Loucy (cell line): ENCODE data around the gene IWS1.

Experiments
- H2AFZ ChIP-seq: fragments of 200-600 bp; sonication (generic); 2 replicates; pipeline ENCODE4 v1.6.0; 2016; ENCODE audit warnings: antibody characterized with exemption, mild to moderate bottlenecking, low read length, moderate library complexity
- H3F3A ChIP-seq: fragments of 200-600 bp; 2 replicates; pipeline ENCODE4 v1.6.0; 2016; ENCODE audit warnings: antibody characterized with exemption, low read depth, mild to moderate bottlenecking
- H3K27me3 ChIP-seq: fragments of 200-600 bp; sonication (generic); 2 replicates; pipeline ENCODE4 v1.6.1; 2014; ENCODE audit warnings: low read length, mild to moderate bottlenecking; ENCODE audit not compliant: insufficient read depth, poor library complexity, severe bottlenecking
- H3K36me3 ChIP-seq: fragments of 200-600 bp; sonication (generic); 2 replicates; pipeline ENCODE4 v1.6.1; 2016; ENCODE audit warnings: low read length; ENCODE audit not compliant: insufficient read depth
- H3K4me1 ChIP-seq: fragments of 200-600 bp; sonication (generic); 2 replicates; pipeline ENCODE4 v1.5.1; 2014; ENCODE audit warnings: low read length, mild to moderate bottlenecking; ENCODE audit not compliant: insufficient read depth, poor library complexity, severe bottlenecking
- H3K4me2 ChIP-seq: fragments of 200-600 bp; sonication (generic); 2 replicates; pipeline ENCODE4 v1.6.0; 2014; ENCODE audit warnings: antibody characterized with exemption, low read length, low read depth, mild to moderate bottlenecking; ENCODE audit not compliant: poor library complexity, severe bottlenecking
- H3K4me3 ChIP-seq: fragments of 200-600 bp; sonication (generic); 2 replicates; pipeline ENCODE4 v1.5.1; 2014; ENCODE audit warnings: low read length, mild to moderate bottlenecking, mixed read lengths; ENCODE audit not compliant: poor library complexity, severe bottlenecking
- H3K79me2 ChIP-seq: fragments of 200-600 bp; sonication (generic); 2 replicates; pipeline ENCODE4 v1.6.1; 2014; ENCODE audit warnings: low read length; ENCODE audit not compliant: insufficient read depth
- H3K9ac ChIP-seq: fragments of 200-600 bp; sonication (generic); 2 replicates; pipeline ENCODE4 v1.6.0; 2014; ENCODE audit warnings: mild to moderate bottlenecking, low read depth, low read length, moderate library complexity; ENCODE audit not compliant: poor library complexity, severe bottlenecking
- H3K9me2 ChIP-seq: fragments of 200-600 bp; sonication (generic); replicated peaks from 2 replicates; pipeline ENCODE4 v1.6.1; 2016; ENCODE audit warnings: low read depth, low read length, mixed read lengths
- H3K9me3 ChIP-seq: fragments of 200-600 bp; sonication (generic); 2 replicates; pipeline ENCODE4 v1.6.1; 2014; ENCODE audit warnings: mild to moderate bottlenecking, antibody characterized with exemption, low read length, low read depth; ENCODE audit not compliant: insufficient read depth
- H4K20me1 ChIP-seq: fragments of 200-600 bp; sonication (generic); 2 replicates; pipeline ENCODE4 v1.6.0; 2014; ENCODE audit warnings: antibody characterized with exemption, low read length, mild to moderate bottlenecking; ENCODE audit not compliant: insufficient read depth, poor library complexity, severe bottlenecking
- EZH2phosphoT487 ChIP-seq: fragments of 200-600 bp; IDR thresholded peaks from 2 replicates; pipeline ENCODE4 v1.6.1; 2018; ENCODE audit warnings: antibody characterized with exemption, mild to moderate bottlenecking, moderate library complexity, borderline replicate concordance
- TF ChIP-seq, protein P1 (sequence below): fragments of 200-600 bp; sonication (generic); conservative IDR thresholded peaks from 2 replicates; pipeline ENCODE4 v1.5.1; 2014; ENCODE audit warnings: mild to moderate bottlenecking, antibody characterized with exemption, low read length

Gene IWS1

DNA sequence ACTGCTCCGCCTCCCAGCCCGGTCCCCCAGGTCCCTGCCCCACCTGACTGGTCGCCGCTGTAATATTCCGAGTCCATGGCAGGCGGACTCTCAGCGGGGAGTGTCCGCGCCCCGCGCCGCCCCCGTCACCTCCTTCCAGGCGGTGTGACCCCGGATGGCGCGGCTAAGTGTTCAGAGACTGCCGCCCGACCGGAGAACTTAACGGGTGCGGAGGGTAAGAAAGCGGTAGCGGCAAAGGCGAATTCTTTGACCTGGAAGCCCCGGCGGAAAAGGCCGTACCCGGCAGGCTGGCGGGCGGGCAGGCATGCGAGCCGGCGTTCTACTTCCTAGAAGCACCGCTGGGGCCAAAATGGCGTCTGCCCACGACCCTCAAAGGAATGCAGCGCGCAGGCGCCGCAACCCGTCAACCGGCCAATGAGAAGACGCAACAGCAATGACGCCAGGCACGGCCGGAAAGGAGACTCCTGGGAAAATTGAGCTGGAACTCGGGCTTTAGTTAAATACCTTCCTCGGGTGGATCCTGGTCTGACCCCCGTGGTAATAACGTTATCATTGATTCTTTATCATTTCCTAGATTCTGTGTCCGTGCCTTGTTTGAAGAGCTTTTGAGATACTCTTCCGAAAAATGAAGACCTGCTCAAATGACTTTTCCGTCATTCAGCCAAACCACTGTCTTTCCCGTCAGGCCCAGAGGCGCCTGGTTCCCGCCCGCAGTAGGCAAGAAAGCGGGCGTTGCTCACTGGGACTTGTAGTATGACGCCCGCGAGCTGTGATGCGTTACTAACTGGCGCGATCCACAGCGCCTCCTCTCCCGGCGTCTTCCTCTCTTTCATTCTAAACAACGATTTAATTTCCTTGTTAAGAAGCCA lies at the start of gene IWS1:
IWS1 (minus strand) TSS at position 358 of the 869 bp plus-strand sequence; CDS start at position 77, 281 bp downstream.
- peaks cover 49% of the 10 kb centered on the region for H3K79me2 ChIP-seq
- TF ChIP-seq EZH2phosphoT487, result no peak
- TF ChIP-seq, protein P1, sequence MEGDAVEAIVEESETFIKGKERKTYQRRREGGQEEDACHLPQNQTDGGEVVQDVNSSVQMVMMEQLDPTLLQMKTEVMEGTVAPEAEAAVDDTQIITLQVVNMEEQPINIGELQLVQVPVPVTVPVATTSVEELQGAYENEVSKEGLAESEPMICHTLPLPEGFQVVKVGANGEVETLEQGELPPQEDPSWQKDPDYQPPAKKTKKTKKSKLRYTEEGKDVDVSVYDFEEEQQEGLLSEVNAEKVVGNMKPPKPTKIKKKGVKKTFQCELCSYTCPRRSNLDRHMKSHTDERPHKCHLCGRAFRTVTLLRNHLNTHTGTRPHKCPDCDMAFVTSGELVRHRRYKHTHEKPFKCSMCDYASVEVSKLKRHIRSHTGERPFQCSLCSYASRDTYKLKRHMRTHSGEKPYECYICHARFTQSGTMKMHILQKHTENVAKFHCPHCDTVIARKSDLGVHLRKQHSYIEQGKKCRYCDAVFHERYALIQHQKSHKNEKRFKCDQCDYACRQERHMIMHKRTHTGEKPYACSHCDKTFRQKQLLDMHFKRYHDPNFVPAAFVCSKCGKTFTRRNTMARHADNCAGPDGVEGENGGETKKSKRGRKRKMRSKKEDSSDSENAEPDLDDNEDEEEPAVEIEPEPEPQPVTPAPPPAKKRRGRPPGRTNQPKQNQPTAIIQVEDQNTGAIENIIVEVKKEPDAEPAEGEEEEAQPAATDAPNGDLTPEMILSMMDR, result peak; percentile 29; the same call in 1 of the 2 replicates
- peaks cover 10% of the 10 kb centered on the region; the same call in 1 of the 2 replicates for H3K36me3 ChIP-seq
- H3F3A ChIP-seq, result no peaks in the 10 kb centered on the region
- peak within 1 kb of the TSS; percentile 93 for H3K4me2 ChIP-seq
- H3K4me1 ChIP-seq, result peaks cover 40% of the 10 kb centered on the region
- H3K27me3 ChIP-seq, result no peaks in the 10 kb centered on the region
- 0 out of 2 replicates have a peak, but pooled peaks cover 2% of the 10 kb centered on the region for H3K9me3 ChIP-seq
- H4K20me1 ChIP-seq, result peaks cover 34% of the 10 kb centered on the region
- H3K4me3 ChIP-seq, result peak within 1 kb of the TSS; percentile 84
- H3K9me2 ChIP-seq, result no peaks in the 10 kb centered on the region
- H2AFZ ChIP-seq, result peak within 1 kb of the TSS; percentile 90
- peak within 1 kb of the TSS; percentile 96 for H3K9ac ChIP-seq

DNA sequence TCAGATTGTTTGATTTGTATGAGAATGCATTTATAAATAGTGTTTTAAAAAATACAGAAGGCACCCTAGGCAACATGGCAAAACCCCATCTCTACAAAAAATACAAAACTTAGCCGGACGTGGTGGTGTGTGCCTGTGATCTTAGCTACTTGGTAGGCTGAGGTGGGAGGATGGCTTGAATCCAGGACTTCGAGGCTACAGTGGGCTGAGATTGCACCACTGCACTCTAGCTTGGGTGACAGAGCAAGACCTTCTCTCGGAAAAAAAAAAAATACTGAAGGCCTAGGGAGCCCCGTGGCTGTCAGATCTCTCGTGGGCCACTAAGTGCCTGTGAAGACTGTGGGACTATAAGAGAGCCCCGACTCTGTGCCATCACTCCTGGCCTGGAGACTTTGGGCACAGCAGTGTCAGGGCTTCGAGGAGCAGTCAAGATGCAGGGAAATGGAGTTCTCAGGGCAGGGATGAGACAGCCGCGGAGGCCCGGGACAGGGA lies 49.7 kb upstream of the IWS1 start:
- no peak overlapping the region for H3K4me3 ChIP-seq
- no peaks in the 10 kb centered on the region for H3K79me2 ChIP-seq
- H3K27me3 ChIP-seq, result no peaks in the 10 kb centered on the region
- H3K9me3 ChIP-seq, result no peaks in the 10 kb centered on the region
- H2AFZ ChIP-seq, result no peak overlapping the region
- TF ChIP-seq, protein P1, result no peak
- no peak for TF ChIP-seq EZH2phosphoT487
- no peaks in the 10 kb centered on the region for H3K9me2 ChIP-seq
- H3K4me1 ChIP-seq, result no peaks in the 10 kb centered on the region
- H4K20me1 ChIP-seq, result no peaks in the 10 kb centered on the region
- H3K9ac ChIP-seq, result no peak overlapping the region
- H3F3A ChIP-seq, result no peaks in the 10 kb centered on the region
- no peak overlapping the region for H3K4me2 ChIP-seq
- no peaks in the 10 kb centered on the region for H3K36me3 ChIP-seq

DNA sequence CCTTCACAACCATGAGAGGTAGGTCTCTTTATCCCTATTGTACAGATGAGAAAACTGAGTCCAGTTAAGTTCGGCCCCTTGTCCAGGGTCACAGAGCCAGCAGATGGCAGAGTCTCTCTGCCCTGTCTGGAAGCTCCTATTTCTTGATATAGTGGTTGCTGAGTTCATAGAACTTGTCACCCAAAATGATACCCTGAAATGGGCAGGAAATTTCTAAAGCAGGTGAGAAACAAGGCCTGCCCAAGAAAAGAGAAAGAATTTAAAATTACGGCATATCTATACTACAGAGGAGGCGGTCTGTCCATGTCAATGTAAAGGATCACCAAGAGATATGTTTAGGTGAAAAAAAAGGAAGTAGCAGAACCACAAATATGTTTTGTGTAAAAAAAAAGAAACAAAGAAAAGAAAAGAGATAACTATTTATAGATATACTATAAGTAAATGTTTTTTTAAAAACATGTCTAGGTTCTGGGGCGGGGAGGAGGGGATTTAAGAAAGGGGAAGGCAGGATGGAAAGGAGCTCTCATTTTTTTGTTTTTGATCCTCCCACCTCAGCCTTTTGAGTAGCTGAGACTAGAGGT lies 49.0 kb upstream of the IWS1 start:
- Histone ChIP-seq H2AFZ (no peak overlapping the region), H3K4me3 (no peak overlapping the region), H3K4me1 (no peaks in the 10 kb centered on the region), H4K20me1 (no peaks in the 10 kb centered on the region), H3K9ac (no peak overlapping the region), H3K79me2 (no peaks in the 10 kb centered on the region), H3K4me2 (no peak overlapping the region), H3K9me3 (no peaks in the 10 kb centered on the region), H3K9me2 (no peaks in the 10 kb centered on the region), H3K27me3 (no peaks in the 10 kb centered on the region), H3F3A (no peaks in the 10 kb centered on the region), H3K36me3 (no peaks in the 10 kb centered on the region)
- TF ChIP-seq EZH2phosphoT487, result no peak
- TF ChIP-seq, protein P1, result 0 out of 2 replicates have a peak, but pooled peaks have one; percentile 11
